Caco-2 (cell line): ENCODE measurements around the gene UGT1A5. TPM values are rescaled to one million over a fixed set of nuclear protein-coding genes. Genes with fewer than 3 reads are reported as not detected.

ENCODE experiments used
- BruUV-seq: library from RNA; stranded (reverse); fragments of 400-500 nt; replicated peaks from 2 replicates; lab custom pipeline; 2021; lab: Mats Ljungman, UMichigan
- CTCF ChIA-PET: fragments of 300-600 bp; sonication (Branson Sonifier 250); formaldehyde crosslinking; loops from one replicate; lab custom pipeline; 2022; ENCODE audit warnings: antibody characterized with exemption; lab: Charles Lee
- POLR2A ChIA-PET: fragments of 300-600 bp; sonication (Branson Sonifier 250); formaldehyde crosslinking; loops from one replicate; lab custom pipeline; 2022; ENCODE audit warnings: antibody characterized with exemption; lab: Charles Lee
- DNase-seq, 2 experiments: peaks; one replicate each; pipeline versions ENCODE4 v3.0.0 to v3.0.0-alpha.2; 2020 to 2022
- H3K27me3 ChIP-seq: replicated peaks from 2 replicates; pipeline ENCODE4 v1.6.0; 2011; ENCODE audit warnings: low read length; ENCODE audit not compliant: control insufficient read depth, insufficient read depth
- H3K36me3 ChIP-seq: 2 replicates; pipeline ENCODE4 v1.5.1; 2011; ENCODE audit warnings: low read length; ENCODE audit not compliant: control insufficient read depth, insufficient read depth
- H3K4me1 ChIP-seq: fragments of 250-450 bp; sonication (Bioruptor Pico); 2 replicates; pipeline ENCODE4 v1.5.1; 2020; ENCODE audit warnings: mild to moderate bottlenecking
- H3K4me3 ChIP-seq: 2 replicates; pipeline ENCODE4 v1.5.1; 2011; ENCODE audit warnings: low read depth, mild to moderate bottlenecking, control low read depth, low read length
- H3K9me3 ChIP-seq: fragments of 250-450 bp; sonication (Bioruptor Pico); 2 replicates; pipeline ENCODE4 v1.5.1; 2020; ENCODE audit warnings: mild to moderate bottlenecking, moderate library complexity
- H3K27ac Mint-ChIP-seq: one replicate; pipeline ENCODE4 v1.8.0; 2022; ENCODE audit warnings: mixed read lengths; ENCODE audit not compliant: unreplicated experiment
- H3K27me3 Mint-ChIP-seq: one replicate; pipeline ENCODE4 v1.8.0; 2022; ENCODE audit warnings: mixed read lengths; ENCODE audit not compliant: insufficient read depth, unreplicated experiment
- H3K36me3 Mint-ChIP-seq: one replicate; pipeline ENCODE4 v1.8.0; 2022; ENCODE audit warnings: mild to moderate bottlenecking, mixed read lengths; ENCODE audit not compliant: insufficient read depth, unreplicated experiment
- H3K4me1 Mint-ChIP-seq: one replicate; pipeline ENCODE4 v1.8.0; 2022; ENCODE audit warnings: low read depth, mixed read lengths; ENCODE audit not compliant: unreplicated experiment
- H3K4me3 Mint-ChIP-seq: one replicate; pipeline ENCODE4 v1.8.0; 2022; ENCODE audit warnings: mild to moderate bottlenecking, moderate library complexity, mixed read lengths; ENCODE audit not compliant: unreplicated experiment
- H3K9me3 Mint-ChIP-seq: one replicate; pipeline ENCODE4 v1.8.0; 2022; ENCODE audit warnings: mixed read lengths; ENCODE audit not compliant: unreplicated experiment
- CTCF ChIP-seq, 2 experiments: fragments of 200-600 bp in 1 of 2; IDR thresholded peaks; 1 replicate in 1 of 2; 2 replicates in 1 of 2; pipeline versions ENCODE4 v1.5.1 to v1.8.0; 2011 to 2022; ENCODE audit warnings: antibody characterized with exemption in 1 of 2, control low read depth in 1 of 2, inconsistent platforms in 1 of 2, low read depth in 1 of 2, low read length in 1 of 2, mild to moderate bottlenecking in 1 of 2, moderate library complexity in 1 of 2; ENCODE audit not compliant: insufficient read depth in 1 of 2, severe bottlenecking in 1 of 2, unreplicated experiment in 1 of 2
- intact Hi-C: fragments of 100-400 bp; cut with micrococcal nuclease; formaldehyde crosslinking; loops from one replicate; pipeline ENCODE4 v1.10.0; 2022; ENCODE audit not compliant: unreplicated experiment
- total RNA-seq: library from RNA; stranded (reverse); gene quantifications from 2 replicates; pipeline ENCODE4 v1.2.3, GENCODE V29; 2022

UGT1A5 gene
- total RNA-seq, 1 experiment from 2014 or later: 1.2 TPM

- CTCF ChIA-PET: no interaction called here
- H3K4me3 ChIP-seq: no peak overlapping the region
- intact Hi-C loops: no loop called here
- POLR2A ChIA-PET: no interaction called here
- no TSS peak for BruUV-seq
- no peaks in the 10 kb centered on the region for H3K27me3 ChIP-seq
- H3K9me3 ChIP-seq: no peaks in the 10 kb centered on the region
- no peak for TF ChIP-seq CTCF (IDR thresholded peaks at IDR 0.05; ENCODE audit: insufficient read depth in 1 of 2, low read depth in 1 of 2, low read length in 1 of 2, severe bottlenecking in 1 of 2, unreplicated experiment in 1 of 2)
- no peaks in the 10 kb centered on the region for H3K27me3 Mint-ChIP-seq
- no peaks in the 10 kb centered on the region for H3K36me3 Mint-ChIP-seq
- no peak overlapping the region for H3K27ac Mint-ChIP-seq
- no peak for DNase-seq
- no peak overlapping the region for H3K4me3 Mint-ChIP-seq
- H3K4me1 Mint-ChIP-seq: no peaks in the 10 kb centered on the region
- no peaks in the 10 kb centered on the region for H3K4me1 ChIP-seq
- no peaks in the 10 kb centered on the region for H3K36me3 ChIP-seq
- H3K9me3 Mint-ChIP-seq: no peaks in the 10 kb centered on the region
These were observed 38.4 kb upstream of the UGT1A5 start for GRCh38 chr2:233674314-233674713.

- Mint-ChIP-seq H3K9me3 (no peaks in the 10 kb centered on the region), H3K27ac (no peak overlapping the region), H3K27me3 (no peaks in the 10 kb centered on the region), H3K4me1 (no peaks in the 10 kb centered on the region), H3K4me3 (no peak overlapping the region), H3K36me3 (no peaks in the 10 kb centered on the region)
- ChIA-PET CTCF (no interaction called here), POLR2A (no interaction called here)
- intact Hi-C loops: no loop called here
- DNase-seq: no peak
- Histone ChIP-seq H3K4me1 (no peaks in the 10 kb centered on the region), H3K27me3 (no peaks in the 10 kb centered on the region), H3K4me3 (no peak overlapping the region), H3K36me3 (no peaks in the 10 kb centered on the region), H3K9me3 (no peaks in the 10 kb centered on the region)
- no TSS peak for BruUV-seq
- TF ChIP-seq CTCF (IDR thresholded peaks at IDR 0.05; ENCODE audit: insufficient read depth in 1 of 2, low read depth in 1 of 2, low read length in 1 of 2, severe bottlenecking in 1 of 2, unreplicated experiment in 1 of 2): no peak
These were observed 37.7 kb upstream of the UGT1A5 start for GRCh38 chr2:233674995-233675394.

GRCh38 chr2:233676046-233676445 is 36.7 kb upstream of the UGT1A5 start:
- CTCF ChIA-PET: no interaction called here
- Histone ChIP-seq H3K27me3 (no peaks in the 10 kb centered on the region), H3K9me3 (no peaks in the 10 kb centered on the region), H3K4me3 (no peak overlapping the region), H3K36me3 (no peaks in the 10 kb centered on the region), H3K4me1 (no peaks in the 10 kb centered on the region)
- no peak overlapping the region for H3K4me3 Mint-ChIP-seq
- intact Hi-C loops: no loop called here
- H3K9me3 Mint-ChIP-seq: no peaks in the 10 kb centered on the region
- no TSS peak for BruUV-seq
- no peak for DNase-seq
- no peaks in the 10 kb centered on the region for H3K36me3 Mint-ChIP-seq
- H3K4me1 Mint-ChIP-seq: no peaks in the 10 kb centered on the region
- H3K27me3 Mint-ChIP-seq: no peaks in the 10 kb centered on the region
- no peak overlapping the region for H3K27ac Mint-ChIP-seq
- POLR2A ChIA-PET: no interaction called here
- no peak for TF ChIP-seq CTCF (IDR thresholded peaks at IDR 0.05; ENCODE audit: insufficient read depth in 1 of 2, low read depth in 1 of 2, low read length in 1 of 2, severe bottlenecking in 1 of 2, unreplicated experiment in 1 of 2)
